Iris pigment epithelial cell (primary cell): ENCODE results near the gene NLRP11.
"Not testable (repeated sequence)": the region's sequence is repeated elsewhere in the genome, so short reads cannot be mapped to it uniquely, and the experiment has no call there.

Experiments
- DNase-seq: peaks from one replicate; pipeline ENCODE4 v3.0.0-alpha.2; 2011; ENCODE audit warnings: low read depth

The NLRP11 gene

GRCh38 chr19:55778331-55778730 lies 53.5 kb downstream of the NLRP11 start:
- no peak for DNase-seq

GRCh38 chr19:55777528-55777927 lies 54.3 kb downstream of the NLRP11 start:
- DNase-seq = no peak

- not testable (repeated sequence) for DNase-seq
These were observed 62.2 kb downstream of the NLRP11 start for GRCh38 chr19:55769632-55770031.

- DNase-seq = not testable (repeated sequence)
These were observed 63.0 kb downstream of the NLRP11 start, which contains the start of gene RFPL4AL1 for GRCh38 chr19:55768818-55769217. Gene RFPL4AL1, plus strand, starts transcription at chr19:55769118. Its CDS starts 2,687 bp downstream, at chr19:55771805.

GRCh38 chr19:55766466-55766865 lies 65.3 kb downstream of the NLRP11 start:
- no peak for DNase-seq

GRCh38 chr19:55758797-55759196 lies 73.0 kb downstream of the NLRP11 start, which contains the start of gene RFPL4A:
Gene RFPL4A, plus strand, starts transcription at chr19:55759097. Its CDS starts 2,704 bp downstream, at chr19:55761801.
- not testable (repeated sequence) for DNase-seq

- not testable (repeated sequence) for DNase-seq
These were observed 75.0 kb downstream of the NLRP11 start for GRCh38 chr19:55756808-55757207.

GRCh38 chr19:55753401-55753800 lies 78.4 kb downstream of the NLRP11 start:
- no peak for DNase-seq

GRCh38 chr19:55750715-55751114 lies 81.1 kb downstream of the NLRP11 start:
- no peak for DNase-seq

- no peak for DNase-seq
These were observed 93.5 kb downstream of the NLRP11 start, which contains the start of gene NLRP9 for GRCh38 chr19:55738302-55738701. Gene NLRP9, minus strand, starts transcription at chr19:55738402. Its CDS starts 28 bp downstream, at chr19:55738374.
